ENCODE results near the gene FAM193B.

DNA sequence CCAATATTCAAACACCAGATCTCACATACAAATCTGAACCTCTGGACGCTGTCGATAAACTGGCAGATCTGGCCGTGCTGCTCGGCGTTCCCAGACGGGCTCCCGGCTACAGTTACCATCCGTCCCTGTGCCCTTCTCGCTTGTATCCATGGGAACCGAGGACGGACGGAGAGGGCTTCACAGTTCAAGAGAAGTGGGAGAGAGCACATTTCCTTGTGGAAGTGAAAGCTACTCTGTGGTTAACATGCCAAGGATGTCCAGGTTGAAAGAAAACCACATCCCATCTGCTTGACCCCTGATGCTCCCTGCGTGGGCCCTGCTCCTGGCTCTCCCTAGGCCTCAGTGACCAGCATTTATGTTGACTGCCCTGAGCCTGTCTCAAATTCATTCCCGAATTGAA, 74.6 kb downstream of the FAM193B start:
- TF ChIP-seq, protein P1, sequence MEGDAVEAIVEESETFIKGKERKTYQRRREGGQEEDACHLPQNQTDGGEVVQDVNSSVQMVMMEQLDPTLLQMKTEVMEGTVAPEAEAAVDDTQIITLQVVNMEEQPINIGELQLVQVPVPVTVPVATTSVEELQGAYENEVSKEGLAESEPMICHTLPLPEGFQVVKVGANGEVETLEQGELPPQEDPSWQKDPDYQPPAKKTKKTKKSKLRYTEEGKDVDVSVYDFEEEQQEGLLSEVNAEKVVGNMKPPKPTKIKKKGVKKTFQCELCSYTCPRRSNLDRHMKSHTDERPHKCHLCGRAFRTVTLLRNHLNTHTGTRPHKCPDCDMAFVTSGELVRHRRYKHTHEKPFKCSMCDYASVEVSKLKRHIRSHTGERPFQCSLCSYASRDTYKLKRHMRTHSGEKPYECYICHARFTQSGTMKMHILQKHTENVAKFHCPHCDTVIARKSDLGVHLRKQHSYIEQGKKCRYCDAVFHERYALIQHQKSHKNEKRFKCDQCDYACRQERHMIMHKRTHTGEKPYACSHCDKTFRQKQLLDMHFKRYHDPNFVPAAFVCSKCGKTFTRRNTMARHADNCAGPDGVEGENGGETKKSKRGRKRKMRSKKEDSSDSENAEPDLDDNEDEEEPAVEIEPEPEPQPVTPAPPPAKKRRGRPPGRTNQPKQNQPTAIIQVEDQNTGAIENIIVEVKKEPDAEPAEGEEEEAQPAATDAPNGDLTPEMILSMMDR (IDR thresholded peaks at IDR 0.05), result no peak
- no peak for TF ChIP-seq POLR2A (IDR thresholded peaks at IDR 0.05)

Measured in Peyer's patch (tissue), 4 donors.